ENCODE results near the gene SERPINA1. TPM values are rescaled to one million over a fixed set of nuclear protein-coding genes. Genes with fewer than 3 reads are reported as not detected.
A peak's percentile ranks its signal among the peaks of the same experiment; 100 is the strongest.

Gene SERPINA1
- total RNA-seq, 1 experiment from 2014 or later = 5.1 TPM

GRCh38 chr14:94373708-94374107, 14.7 kb downstream of the SERPINA1 start (continued):
- TF ChIP-seq IRF1 (CRISPR knock-in tag; IDR thresholded peaks at IDR 0.05) (no peak), FOXJ3 (CRISPR knock-in tag; IDR thresholded peaks at IDR 0.05; ENCODE audit: borderline replicate concordance) (no peak), FOXK1 (CRISPR knock-in tag; IDR thresholded peaks at IDR 0.05) (no peak), ERG (CRISPR knock-in tag; IDR thresholded peaks at IDR 0.05) (no peak), ZBTB21 (CRISPR knock-in tag; IDR thresholded peaks at IDR 0.05; ENCODE audit: borderline replicate concordance) (no peak)

DNA sequence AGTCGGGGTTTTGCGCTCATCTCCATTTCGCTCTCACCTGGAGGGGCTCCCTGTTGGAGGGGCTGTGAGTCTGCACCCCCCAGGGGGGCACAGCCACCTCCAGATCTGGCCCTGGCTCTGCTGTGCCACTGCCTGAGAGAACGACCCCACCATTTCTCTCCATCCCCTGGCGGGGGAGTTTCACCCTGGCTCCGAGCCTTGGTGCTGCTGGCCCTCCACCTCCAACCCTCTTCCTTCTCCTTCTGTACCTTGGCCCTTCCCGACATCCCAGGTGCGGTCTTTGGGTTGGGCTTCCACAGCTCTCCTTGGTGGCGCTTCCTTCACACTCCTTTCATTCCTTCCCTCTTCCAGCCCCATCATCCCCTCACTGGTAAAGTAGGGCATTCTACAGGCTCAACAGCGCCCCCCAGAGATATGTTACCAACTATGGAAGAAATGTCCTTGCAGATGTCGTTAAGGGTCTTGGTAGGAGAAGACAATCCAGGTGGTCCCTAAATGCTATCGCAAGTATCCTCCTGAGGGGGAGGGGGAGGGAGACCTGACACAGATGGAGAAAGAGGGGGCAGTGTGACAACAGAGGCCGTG, 16.3 kb downstream of the SERPINA1 start:
- ATAC-seq (peak; percentile 64), DNase-seq (ENCODE audit: low spot score) (peak; percentile 52)
- TF ChIP-seq, protein P1, sequence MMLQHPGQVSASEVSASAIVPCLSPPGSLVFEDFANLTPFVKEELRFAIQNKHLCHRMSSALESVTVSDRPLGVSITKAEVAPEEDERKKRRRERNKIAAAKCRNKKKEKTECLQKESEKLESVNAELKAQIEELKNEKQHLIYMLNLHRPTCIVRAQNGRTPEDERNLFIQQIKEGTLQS (CRISPR knock-in tag; conservative IDR thresholded peaks at IDR 0.05) = no peak
- TF ChIP-seq ATF2 (CRISPR knock-in tag; IDR thresholded peaks at IDR 0.05; ENCODE audit: borderline replicate concordance, low read depth) (no peak), NFE2L1 (CRISPR knock-in tag; IDR thresholded peaks at IDR 0.05) (no peak), NFYB (CRISPR knock-in tag; conservative IDR thresholded peaks at IDR 0.05; ENCODE audit: low read depth) (no peak), ZNF423 (CRISPR knock-in tag; IDR thresholded peaks at IDR 0.05) (no peak), SMAD4 (CRISPR knock-in tag; IDR thresholded peaks at IDR 0.05) (no peak), FOXP1 (CRISPR knock-in tag; IDR thresholded peaks at IDR 0.05; ENCODE audit: borderline replicate concordance) (no peak), TCF7 (CRISPR knock-in tag; IDR thresholded peaks at IDR 0.05; ENCODE audit: low read depth) (no peak), PRRX2 (CRISPR knock-in tag; IDR thresholded peaks at IDR 0.05) (no peak), ERG (CRISPR knock-in tag; IDR thresholded peaks at IDR 0.05) (no peak), MXD4 (CRISPR knock-in tag; IDR thresholded peaks at IDR 0.05; ENCODE audit: borderline replicate concordance) (no peak), FOXP4 (CRISPR knock-in tag; IDR thresholded peaks at IDR 0.05) (no peak), ZNF232 (CRISPR knock-in tag; IDR thresholded peaks at IDR 0.05) (no peak), NR1H2 (CRISPR knock-in tag; IDR thresholded peaks at IDR 0.05) (no peak), HMGXB4 (CRISPR knock-in tag; IDR thresholded peaks at IDR 0.05) (no peak), IRF2 (CRISPR knock-in tag; IDR thresholded peaks at IDR 0.05; ENCODE audit: borderline replicate concordance, low read depth) (no peak), MYBL2 (CRISPR knock-in tag; IDR thresholded peaks at IDR 0.05) (no peak), AR (CRISPR knock-in tag; IDR thresholded peaks at IDR 0.05) (no peak), NR3C1 (CRISPR knock-in tag; conservative IDR thresholded peaks at IDR 0.05; ENCODE audit: low read depth) (no peak), SMAD3 (CRISPR knock-in tag; IDR thresholded peaks at IDR 0.05; ENCODE audit: borderline replicate concordance) (no peak)
- H3K4me3 Mint-ChIP-seq = no peak overlapping the region
- no peaks in the 10 kb centered on the region for H3K9me3 Mint-ChIP-seq
- ChIA-PET POLR2A (no interaction called here), CTCF (interaction anchor here (0.6 to 3.1 kb wide), 13 partner anchors 11 to 201 kb away, joined by 3 to 15 read pairs (median 4); partner anchors contain the start of gene SERPINA6)
- H3K36me3 Mint-ChIP-seq = no peaks in the 10 kb centered on the region
- H3K27me3 Mint-ChIP-seq (ENCODE audit: low read depth) = no peaks in the 10 kb centered on the region
- H3K27ac Mint-ChIP-seq = no peak overlapping the region
- H3K4me1 Mint-ChIP-seq = peaks cover 23% of the 10 kb centered on the region
